Neuronal stem cell (in vitro differentiated cells): Measurements from ENCODE around the gene HCLS1.
"Not testable (repeated sequence)": the region's sequence is repeated elsewhere in the genome, so short reads cannot be mapped to it uniquely, and the experiment has no call there.

ENCODE experiments used
- DNase-seq: peaks from one replicate; pipeline ENCODE4 v3.0.0-alpha.2; 2013; ENCODE audit warnings: low spot score
- H2AFZ ChIP-seq: one replicate; pipeline ENCODE4 v1.6.1; 2013; ENCODE audit warnings: mild to moderate bottlenecking, low read length, inconsistent platforms
- H2AK5ac ChIP-seq: 2 replicates; pipeline ENCODE4 v1.6.1; 2013; ENCODE audit warnings: low read depth, mild to moderate bottlenecking, inconsistent platforms, low read length, moderate library complexity, mixed read lengths
- H2BK120ac ChIP-seq: 2 replicates; pipeline ENCODE4 v1.6.1; 2013; ENCODE audit warnings: low read depth, mild to moderate bottlenecking, inconsistent platforms, low read length, moderate library complexity, mixed read lengths
- H2BK12ac ChIP-seq: one replicate; pipeline ENCODE4 v1.6.1; 2013; ENCODE audit warnings: low read length, inconsistent platforms
- H2BK15ac ChIP-seq: 2 replicates; pipeline ENCODE4 v1.6.1; 2013; ENCODE audit warnings: mild to moderate bottlenecking, low read length, inconsistent platforms, mixed read lengths
- H2BK5ac ChIP-seq: one replicate; pipeline ENCODE4 v1.6.1; 2013; ENCODE audit warnings: inconsistent platforms, mild to moderate bottlenecking, low read length, moderate library complexity
- H3K14ac ChIP-seq: one replicate; pipeline ENCODE4 v1.6.1; 2013; ENCODE audit warnings: low read length, inconsistent platforms
- H3K18ac ChIP-seq: 2 replicates; pipeline ENCODE4 v1.6.1; 2013; ENCODE audit warnings: low read length, inconsistent platforms
- H3K23ac ChIP-seq: 2 replicates; pipeline ENCODE4 v1.6.1; 2013; ENCODE audit warnings: low read depth, mild to moderate bottlenecking, mixed read lengths, low read length, inconsistent platforms; ENCODE audit not compliant: poor library complexity
- H3K27ac ChIP-seq: replicated peaks from 3 replicates; pipeline ENCODE4 v1.5.1; 2013; ENCODE audit warnings: low read length, inconsistent platforms
- H3K27me3 ChIP-seq, 3 experiments: 2 replicates each; pipeline ENCODE4 v1.6.1; 2013; ENCODE audit warnings: low read length in 3 of 3, mild to moderate bottlenecking in 2 of 3, inconsistent platforms in 1 of 3, low read depth in 1 of 3, mixed read lengths in 1 of 3, moderate library complexity in 1 of 3; ENCODE audit not compliant: control insufficient read depth in 3 of 3, insufficient read depth in 3 of 3
- H3K36me3 ChIP-seq, 2 donors: replicated peaks in 1 of 2; 2 replicates each; pipeline ENCODE4 v1.6.1; 2013; ENCODE audit warnings: low read length in 2 of 2; ENCODE audit not compliant: control insufficient read depth in 2 of 2, insufficient read depth in 2 of 2
- H3K4ac ChIP-seq: 2 replicates; pipeline ENCODE4 v1.6.1; 2013; ENCODE audit warnings: inconsistent platforms, mild to moderate bottlenecking, low read length, moderate library complexity
- H3K4me1 ChIP-seq, 2 donors: 1 replicate in 1 of 2; 2 replicates in 1 of 2; pipeline ENCODE4 v1.6.1; 2013; ENCODE audit warnings: low read length in 2 of 2, low read depth in 1 of 2; ENCODE audit not compliant: control insufficient read depth in 2 of 2, insufficient read depth in 1 of 2
- H3K4me2 ChIP-seq: one replicate; pipeline ENCODE4 v1.6.1; 2013; ENCODE audit warnings: mild to moderate bottlenecking, low read length, inconsistent platforms; ENCODE audit not compliant: insufficient read depth, poor library complexity, severe bottlenecking
- H3K4me3 ChIP-seq, 2 donors: 2 replicates each; pipeline ENCODE4 v1.5.1; 2013; ENCODE audit warnings: low read length in 2 of 2, mild to moderate bottlenecking in 2 of 2, inconsistent platforms in 1 of 2, moderate library complexity in 1 of 2
- H3K79me1 ChIP-seq: one replicate; pipeline ENCODE4 v1.6.1; 2013; ENCODE audit warnings: low read depth, mild to moderate bottlenecking, inconsistent platforms, low read length, moderate library complexity
- H3K9ac ChIP-seq: one replicate; pipeline ENCODE4 v1.6.1; 2013; ENCODE audit warnings: mild to moderate bottlenecking, low read depth, low read length, inconsistent platforms; ENCODE audit not compliant: poor library complexity
- H3K9me3 ChIP-seq, 2 donors: replicated peaks in 1 of 2; 2 replicates each; pipeline versions ENCODE3 to v1.6.1; 2013; ENCODE audit warnings: low read length in 2 of 2, mild to moderate bottlenecking in 2 of 2, inconsistent platforms in 1 of 2, low read depth in 1 of 2, mixed read lengths in 1 of 2, moderate library complexity in 1 of 2; ENCODE audit not compliant: control insufficient read depth in 2 of 2, insufficient read depth in 1 of 2
- H4K8ac ChIP-seq: one replicate; pipeline ENCODE4 v1.6.1; 2013; ENCODE audit warnings: low read depth, mild to moderate bottlenecking, inconsistent platforms, low read length, moderate library complexity
- H4K91ac ChIP-seq: one replicate; pipeline ENCODE4 v1.6.1; 2013; ENCODE audit warnings: low read length, low read depth, mild to moderate bottlenecking, inconsistent platforms; ENCODE audit not compliant: poor library complexity
- WGBS, 2 donors: extraction: QIAGEN DNeasy Blood & Tissue Kit; methylation state at CpG; one replicate each; pipeline ENCODE4 v1.1.7; 2013; ENCODE audit warnings: missing lambda C conversion rate in 2 of 2, mixed read lengths in 1 of 2; ENCODE audit not compliant: insufficient read length in 2 of 2, insufficient replicate concordance in 1 of 2; ENCODE audit errors: extremely low coverage in 2 of 2; 5-methylcytosine and 5-hydroxymethylcytosine counted together

HCLS1 gene

DNA sequence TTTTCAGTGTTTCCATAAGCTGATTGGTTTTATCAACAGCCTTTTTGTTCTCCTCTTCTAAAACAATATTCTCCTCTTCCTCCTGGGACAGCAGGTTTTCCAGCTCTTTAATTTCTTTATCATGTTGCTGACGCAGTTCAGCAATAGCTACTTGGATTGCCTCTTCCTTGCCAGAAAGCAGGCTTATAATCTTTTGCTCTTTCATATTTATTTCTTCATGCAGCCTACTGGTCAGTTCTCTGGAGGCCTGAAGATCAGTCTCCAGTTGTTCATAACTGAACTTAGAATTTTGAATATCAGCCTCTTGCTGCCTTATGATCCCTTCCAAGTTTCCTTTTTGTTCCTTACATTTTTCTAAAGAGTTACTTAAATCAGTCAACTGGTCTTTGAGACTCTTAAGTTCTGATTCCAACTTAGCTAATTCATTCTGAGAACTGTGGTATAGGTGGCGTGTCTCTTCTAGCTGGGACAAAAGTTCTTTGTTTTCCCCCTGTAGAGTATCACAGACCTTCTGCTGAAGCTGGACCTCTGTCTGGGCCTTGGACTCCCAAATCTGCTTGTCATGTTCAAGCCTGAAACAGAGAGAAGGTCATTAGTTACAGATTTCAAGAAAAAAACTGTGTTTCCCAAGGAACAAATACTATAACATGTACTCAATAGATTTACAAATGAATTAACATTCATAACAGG is 31.5 kb upstream of the HCLS1 start:
- H3K4me1 ChIP-seq: no peaks in the 10 kb centered on the region
- no peaks in the 10 kb centered on the region for H3K27me3 ChIP-seq
- no peak overlapping the region for H3K4me3 ChIP-seq
- no peak for DNase-seq
- no peak overlapping the region for H2BK12ac ChIP-seq
- H2AFZ ChIP-seq: no peak overlapping the region
- H3K9me3 ChIP-seq: no peaks in the 10 kb centered on the region
- no peak overlapping the region for H3K4ac ChIP-seq
- no peak overlapping the region for H2BK15ac ChIP-seq
- no peak overlapping the region for H3K18ac ChIP-seq
- H2BK5ac ChIP-seq: no peak overlapping the region
- no CpG with 5 or more reads among the region's 2 CpGs for WGBS, 2 donors
- no peak overlapping the region for H2BK120ac ChIP-seq
- H3K23ac ChIP-seq: no peak overlapping the region
- H3K79me1 ChIP-seq: no peaks in the 10 kb centered on the region
- H4K91ac ChIP-seq: no peak overlapping the region
- no peak overlapping the region for H2AK5ac ChIP-seq
- no peak overlapping the region for H3K9ac ChIP-seq
- H3K27ac ChIP-seq: no peak overlapping the region
- H3K14ac ChIP-seq: no peak overlapping the region
- H3K36me3 ChIP-seq: peaks cover 16 to 84% of the 10 kb centered on the region in 2 donors
- no peak overlapping the region for H4K8ac ChIP-seq
- no peak overlapping the region for H3K4me2 ChIP-seq

DNA sequence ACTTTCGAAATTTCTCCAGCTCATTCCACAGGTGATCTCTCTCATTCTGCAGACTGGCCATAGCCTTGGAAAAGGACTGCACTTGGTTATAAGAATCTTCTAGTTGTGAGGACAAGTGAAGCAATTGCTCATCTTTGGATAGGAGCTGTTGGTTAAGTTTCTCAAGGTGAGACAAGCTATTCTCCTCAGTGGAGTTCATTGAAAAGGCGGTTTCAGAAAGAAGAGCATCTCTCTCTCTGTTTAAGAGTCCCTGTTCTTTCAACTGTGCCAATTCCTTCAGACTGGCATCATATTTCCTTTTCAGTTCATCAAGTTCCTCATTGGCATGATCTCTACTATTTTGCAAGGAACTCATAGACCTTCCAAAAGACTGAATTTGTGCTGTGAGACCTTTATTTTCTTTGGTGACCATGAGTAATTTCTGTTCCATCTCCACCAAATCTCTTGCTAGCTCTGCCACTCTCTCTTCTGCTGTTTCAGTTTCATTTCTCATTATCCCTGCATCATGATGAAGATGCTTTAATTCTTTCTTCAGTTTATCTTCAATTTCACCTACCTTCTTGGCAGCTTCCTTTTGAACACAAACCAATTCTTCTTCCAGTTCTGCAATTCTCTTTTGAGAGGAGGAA is 30.2 kb upstream of the HCLS1 start:
- Histone ChIP-seq H3K4me3 (no peak overlapping the region), H3K4me2 (no peak overlapping the region), H3K9ac (no peak overlapping the region), H2AFZ (no peak overlapping the region), H2BK120ac (no peak overlapping the region), H3K9me3 (peaks cover 0 to 3% of the 10 kb centered on the region in 2 donors), H3K4ac (no peak overlapping the region), H3K23ac (no peak overlapping the region), H3K14ac (no peak overlapping the region), H2BK5ac (no peak overlapping the region), H3K27me3 (no peaks in the 10 kb centered on the region), H3K27ac (no peak overlapping the region), H3K36me3 (peaks cover 10 to 82% of the 10 kb centered on the region in 2 donors), H2BK15ac (no peak overlapping the region), H3K79me1 (no peaks in the 10 kb centered on the region), H3K18ac (no peak overlapping the region), H3K4me1 (no peaks in the 10 kb centered on the region), H4K91ac (no peak overlapping the region), H2BK12ac (no peak overlapping the region), H2AK5ac (no peak overlapping the region), H4K8ac (no peak overlapping the region)
- no CpG with 5 or more reads among the region's 2 CpGs for WGBS, 2 donors
- DNase-seq: no peak

GRCh38 chr3:121688747-121689146 is 28.0 kb upstream of the HCLS1 start:
- H2AFZ ChIP-seq, H3K14ac ChIP-seq, H3K4me3 ChIP-seq, H2BK12ac ChIP-seq, H3K79me1 ChIP-seq, H3K27ac ChIP-seq, H3K9ac ChIP-seq, H3K27me3 ChIP-seq, H3K4me2 ChIP-seq, H2BK120ac ChIP-seq, H4K91ac ChIP-seq, H3K4ac ChIP-seq, H4K8ac ChIP-seq, DNase-seq, H3K4me1 ChIP-seq, H2AK5ac ChIP-seq, H3K23ac ChIP-seq, H3K18ac ChIP-seq, H2BK15ac ChIP-seq, H2BK5ac ChIP-seq: not testable (repeated sequence)
- Histone ChIP-seq H3K36me3 (peaks cover 7 to 70% of the 10 kb centered on the region in 2 donors), H3K9me3 (peaks cover 0 to 17% of the 10 kb centered on the region in 2 donors)
- WGBS, 2 donors: no CpG with 5 or more reads among the region's 31 CpGs

DNA sequence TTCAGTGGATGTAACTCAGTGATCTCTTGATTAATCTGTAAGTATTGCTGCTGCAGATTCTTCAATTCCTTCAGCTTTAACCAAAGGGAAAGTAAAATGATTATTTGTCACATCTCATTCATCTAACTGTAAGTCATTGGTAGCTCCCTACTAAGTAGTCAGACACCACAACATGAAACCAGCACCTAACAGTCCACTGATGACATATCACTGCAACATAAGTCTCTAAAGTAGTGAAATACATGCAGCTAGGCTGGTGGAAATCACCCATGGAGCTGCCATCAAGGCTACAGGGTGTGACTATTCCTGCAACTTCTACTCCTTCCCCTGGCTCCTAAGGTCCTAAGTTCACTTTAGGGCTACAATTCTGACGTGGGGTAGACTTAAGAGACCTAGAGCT is 21.1 kb upstream of the HCLS1 start:
- Histone ChIP-seq H3K23ac (no peak overlapping the region), H2BK5ac (no peak overlapping the region), H3K9ac (no peak overlapping the region), H3K18ac (no peak overlapping the region), H3K14ac (no peak overlapping the region), H4K8ac (no peak overlapping the region), H3K79me1 (no peaks in the 10 kb centered on the region), H3K27me3 (no peaks in the 10 kb centered on the region), H4K91ac (no peak overlapping the region), H2BK120ac (no peak overlapping the region), H3K36me3 (peaks cover 16 to 81% of the 10 kb centered on the region in 2 donors), H2AK5ac (no peak overlapping the region), H3K4me2 (no peak overlapping the region), H3K27ac (no peak overlapping the region), H2AFZ (no peak overlapping the region), H3K4ac (no peak overlapping the region), H3K4me1 (no peaks in the 10 kb centered on the region), H2BK12ac (no peak overlapping the region), H2BK15ac (no peak overlapping the region), H3K9me3 (peaks cover 0 to 17% of the 10 kb centered on the region in 2 donors), H3K4me3 (no peak overlapping the region)
- DNase-seq: no peak
- no CpG with 5 or more reads among the region's 1 CpG for WGBS, 2 donors
